ENCODE results near the gene SNRNP40.

DNA sequence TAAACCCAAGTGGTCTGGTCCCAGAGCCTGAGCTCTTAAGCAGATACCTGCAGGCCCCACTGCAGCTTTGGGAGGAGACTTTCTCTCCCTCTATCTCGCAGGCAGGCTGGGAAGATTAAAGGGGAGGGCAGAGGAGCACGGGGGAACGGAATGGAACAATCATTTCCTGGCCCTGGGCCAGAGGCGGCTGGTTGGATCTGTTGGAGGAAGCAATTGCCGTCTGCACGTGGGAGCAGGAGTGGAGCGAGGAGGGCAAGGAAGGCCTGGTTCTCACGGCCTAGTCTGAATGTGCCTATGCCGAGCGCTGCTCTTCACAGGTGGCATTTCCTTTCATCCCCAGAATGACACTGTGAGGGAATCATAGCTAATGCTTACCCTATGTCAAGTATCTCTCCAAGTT lies 80.6 kb downstream of the SNRNP40 start:
- no peak for TF ChIP-seq ZMYM3 (CRISPR knock-in tag; IDR thresholded peaks at IDR 0.05)
- no peak for TF ChIP-seq JUN (CRISPR knock-in tag; IDR thresholded peaks at IDR 0.05)
- no peak for TF ChIP-seq MZF1 (CRISPR knock-in tag; IDR thresholded peaks at IDR 0.05; ENCODE audit: borderline replicate concordance)

Data from HepG2 (cell line).